NOMO-1 treated with DMSO at 0.1 percent for 48 hours (cell line): ENCODE measurements around the gene ARHGEF11.
"Not testable (repeated sequence)": the region's sequence is repeated elsewhere in the genome, so short reads cannot be mapped to it uniquely, and the experiment has no call there.

ENCODE experiments used
- DNase-seq: peaks from one replicate; lab custom pipeline; 2025; ENCODE audit not compliant: unreplicated experiment; lab: John Stamatoyannopoulos, UW

ARHGEF11 gene

DNA sequence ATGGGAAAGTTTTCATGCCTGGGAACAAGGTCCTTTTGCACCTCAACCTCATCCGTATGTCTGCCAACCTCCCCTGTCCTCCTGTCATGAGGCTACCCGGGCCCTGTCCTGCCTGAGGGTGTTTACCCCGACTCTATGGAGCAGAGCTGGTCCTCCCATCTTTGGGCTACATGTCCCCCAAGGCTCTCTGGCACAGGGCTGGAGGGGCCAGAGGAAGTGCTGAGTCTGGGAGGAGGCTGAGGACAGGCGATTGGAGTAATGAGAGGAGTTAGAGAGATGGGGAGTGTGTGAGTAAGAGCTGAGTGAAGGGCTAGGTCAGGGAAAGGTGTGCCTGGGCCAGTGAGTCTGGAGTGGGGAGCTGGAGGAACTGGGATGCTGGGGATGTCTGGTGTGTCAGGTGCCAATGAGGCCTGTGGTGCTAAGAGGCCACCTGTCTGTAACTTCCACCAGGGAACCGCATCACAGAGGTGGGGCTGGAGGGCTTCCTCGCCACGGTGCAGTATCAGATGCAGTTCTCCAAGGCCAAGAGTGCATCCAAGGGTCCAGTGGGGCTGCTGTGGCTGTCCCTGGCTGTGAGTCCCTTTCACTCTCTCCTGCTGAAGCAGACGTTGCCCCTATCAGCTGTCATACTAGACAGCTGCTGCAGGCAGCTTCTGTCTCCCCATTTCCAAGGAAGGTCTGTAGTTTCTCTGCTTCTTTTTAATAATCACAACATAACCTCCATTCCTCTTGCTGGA is 113.4 kb downstream of the ARHGEF11 start:
- DNase-seq = no peak

GRCh38 chr1:156931211-156931952 is 114.2 kb downstream of the ARHGEF11 start:
- no peak for DNase-seq

DNA sequence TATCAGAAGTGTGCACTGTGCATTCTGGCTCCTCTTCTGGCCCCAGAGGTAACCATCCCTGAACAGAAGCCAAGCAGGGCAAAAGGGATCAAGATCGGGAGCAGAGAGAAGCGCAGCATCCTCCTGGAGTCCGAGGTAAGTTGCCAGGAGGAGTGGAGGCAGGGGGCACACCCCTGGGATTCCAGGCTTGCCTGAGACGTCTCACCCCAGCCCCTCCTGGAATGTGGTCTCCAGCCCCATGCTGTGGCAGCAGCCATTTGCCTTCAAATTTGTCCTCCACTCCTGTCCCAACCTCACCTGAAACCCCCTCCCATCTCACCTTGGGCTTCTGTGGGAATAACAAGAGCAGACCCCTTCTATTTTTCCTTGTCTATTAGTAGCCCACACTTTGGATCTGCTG is 115.1 kb downstream of the ARHGEF11 start:
- DNase-seq = no peak

- DNase-seq = no peak
Observed at GRCh38 chr1:156929596-156930238, 115.8 kb downstream of the ARHGEF11 start.

DNA sequence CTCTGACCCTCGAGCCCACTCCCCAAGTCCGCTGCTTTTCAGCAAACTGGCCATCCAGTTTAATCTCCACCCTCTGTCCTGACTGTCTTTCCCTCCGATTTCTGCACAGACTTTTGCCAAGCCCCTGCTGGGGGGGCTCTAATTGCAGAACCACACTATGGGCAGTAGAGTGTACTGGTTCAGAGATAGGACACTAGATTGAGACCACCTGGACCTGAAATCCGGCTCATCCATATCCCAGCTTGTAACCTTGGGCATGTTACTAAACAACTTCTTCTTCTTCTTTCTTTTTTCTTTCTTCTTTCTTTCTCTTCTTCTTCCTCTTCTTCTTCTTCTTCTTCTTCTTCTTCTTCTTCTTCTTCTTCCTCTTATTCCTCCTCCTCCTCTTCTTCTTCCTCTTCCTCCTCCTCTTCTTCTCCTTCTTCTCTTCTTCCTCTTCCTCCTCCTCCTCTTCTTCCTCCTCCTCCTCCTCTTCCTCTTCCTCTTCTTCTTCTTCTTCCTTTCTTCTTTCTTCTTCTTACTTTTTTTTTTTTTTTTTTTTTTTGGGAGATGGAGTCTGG is 117.4 kb downstream of the ARHGEF11 start:
- peak; percentile 46 for DNase-seq

DNA sequence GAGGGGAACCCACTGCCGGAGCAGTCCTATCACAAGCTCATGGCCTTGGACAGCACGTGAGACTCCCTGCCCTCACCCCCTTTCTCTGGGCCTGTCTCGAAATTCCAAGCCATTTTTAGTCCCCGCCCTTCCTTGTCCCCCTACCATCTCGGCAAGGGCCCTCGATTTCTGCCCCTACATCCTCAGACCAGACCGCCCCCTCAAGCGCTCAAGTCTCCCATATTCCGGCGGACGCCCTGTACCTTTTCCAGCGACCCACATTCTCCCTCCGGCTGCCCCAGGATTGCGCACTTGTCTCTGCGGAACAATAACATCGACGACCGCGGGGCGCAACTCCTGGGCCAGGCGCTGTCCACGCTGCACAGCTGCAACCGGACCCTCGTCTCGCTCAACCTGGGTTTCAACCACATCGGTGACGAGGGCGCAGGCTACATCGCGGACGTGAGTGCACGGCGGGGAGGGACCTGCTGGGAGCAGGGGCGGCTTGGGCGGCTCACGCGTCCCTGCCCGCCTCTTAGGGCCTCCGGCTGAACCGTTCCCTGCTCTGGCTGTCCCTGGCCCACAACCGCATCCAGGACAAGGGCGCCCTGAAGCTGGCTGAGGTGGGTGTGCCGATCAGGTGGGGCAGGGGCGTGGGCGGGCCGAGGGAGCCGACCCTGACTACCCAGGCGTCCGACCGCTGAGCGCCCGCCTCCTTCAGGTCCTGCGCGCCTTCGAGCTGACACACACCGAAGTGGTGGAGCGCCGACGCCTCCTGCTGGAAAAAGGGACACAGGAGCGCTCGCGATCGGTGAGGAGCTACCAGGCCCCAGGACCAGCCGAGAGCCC is 118.1 kb downstream of the ARHGEF11 start:
- peak; percentile 59 for DNase-seq

GRCh38 chr1:156926695-156927094 is 118.8 kb downstream of the ARHGEF11 start:
- not testable (repeated sequence) for DNase-seq

GRCh38 chr1:156926175-156926574 is 119.4 kb downstream of the ARHGEF11 start:
- no peak for DNase-seq

DNA sequence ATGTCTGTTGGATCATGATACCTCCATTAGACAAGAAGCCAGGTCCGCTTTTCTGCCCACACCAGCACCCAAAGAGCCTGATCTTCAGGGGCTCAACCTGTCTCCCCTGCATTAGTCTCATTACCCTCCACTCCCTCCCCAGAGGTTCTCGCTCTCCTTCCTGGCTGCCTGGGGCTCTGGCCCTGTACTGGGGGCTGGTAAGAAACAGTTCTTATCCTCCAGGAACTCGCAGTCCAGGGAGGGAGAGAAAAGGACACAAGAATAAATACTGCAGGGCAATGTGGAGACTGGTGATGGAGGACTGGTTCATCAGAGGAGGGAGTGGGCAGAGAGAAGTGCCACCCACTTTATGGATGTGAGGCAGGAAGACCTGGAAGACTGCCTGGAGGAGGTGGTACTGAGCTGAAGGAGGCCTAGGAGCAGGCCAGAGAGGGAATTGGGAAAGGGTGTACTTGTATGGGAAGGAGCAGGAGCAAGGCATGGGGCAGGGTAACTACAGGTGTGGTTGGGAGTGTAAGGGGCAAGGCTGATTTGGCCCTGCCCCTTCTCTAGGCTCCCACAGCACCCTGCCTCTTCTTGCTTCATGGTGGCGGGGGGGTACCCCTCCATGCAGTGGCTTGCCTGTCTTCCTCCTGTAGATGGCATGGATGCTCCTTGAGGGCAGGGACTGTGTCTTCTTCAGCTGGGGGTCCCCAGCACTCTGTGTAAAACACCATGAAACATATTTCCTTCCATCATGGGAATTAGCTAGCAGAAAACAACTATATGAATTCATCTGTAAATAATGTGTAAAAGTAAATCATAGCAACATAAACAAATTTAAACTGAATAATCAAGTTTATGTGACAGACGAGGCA is 120.2 kb downstream of the ARHGEF11 start:
- no peak for DNase-seq

- no peak for DNase-seq
Observed at GRCh38 chr1:156924478-156925153, 120.9 kb downstream of the ARHGEF11 start.

GRCh38 chr1:156923670-156924477 is 121.7 kb downstream of the ARHGEF11 start:
- no peak for DNase-seq

DNA sequence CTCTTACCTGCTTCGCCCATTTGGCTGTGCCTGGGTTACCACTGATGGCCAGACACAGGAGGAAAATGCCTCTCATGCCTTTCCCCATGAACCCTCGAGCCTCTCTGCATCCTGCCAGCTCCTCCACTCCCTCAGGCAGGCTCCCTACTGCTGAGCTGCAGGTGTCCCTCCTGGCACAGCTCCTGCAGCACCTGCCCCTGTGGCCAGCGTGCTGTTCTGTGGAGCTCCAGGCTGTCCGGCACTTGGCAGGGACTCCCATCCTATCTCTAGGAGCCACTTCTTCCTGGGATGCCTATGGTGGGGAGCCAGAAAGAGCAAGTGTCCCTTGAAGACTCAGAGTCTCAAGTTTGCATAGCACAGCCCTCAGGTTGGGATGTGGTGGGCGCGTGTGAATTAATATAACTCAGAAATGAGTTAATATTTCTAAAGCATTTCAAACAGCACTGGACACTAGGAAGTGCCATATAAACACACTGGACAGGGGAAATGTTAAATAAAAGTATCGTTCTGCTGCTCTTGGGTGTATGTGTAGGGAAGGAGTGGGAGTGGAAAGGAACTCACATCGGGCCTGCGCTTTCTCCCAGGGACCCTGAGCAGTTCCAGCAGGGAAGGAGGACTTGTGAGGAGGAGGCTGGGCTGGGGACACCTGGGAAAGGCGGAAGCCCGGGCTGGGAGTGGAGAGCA is 122.4 kb downstream of the ARHGEF11 start:
- DNase-seq = no peak

GRCh38 chr1:156921053-156921529 is 124.5 kb downstream of the ARHGEF11 start:
- DNase-seq = no peak

GRCh38 chr1:156920233-156921052 is 125.1 kb downstream of the ARHGEF11 start, which contains the start of gene LRRC71:
Gene LRRC71 (plus strand): TSS chr1:156920632. CDS start chr1:156920804, 172 bp downstream.
- peak; percentile 69 for DNase-seq

GRCh38 chr1:156914440-156914856 is 131.1 kb downstream of the ARHGEF11 start:
- DNase-seq = no peak

- no peak for DNase-seq
Observed at GRCh38 chr1:156913809-156914387, 131.6 kb downstream of the ARHGEF11 start.
